GM20431 (cell line): ENCODE measurements around the gene TM4SF4.

ENCODE experiments used
- in situ Hi-C: fragments of 300-500 bp; cut with MseI, MboI; formaldehyde crosslinking; loops from one replicate; pipeline ENCODE4 v1.15.0; 2020; ENCODE audit warnings: low sequenced_read_pairs; ENCODE audit not compliant: unreplicated experiment

The TM4SF4 gene

GRCh38 chr3:149453140-149453805 lies 21.2 kb upstream of the TM4SF4 start:
- in situ Hi-C loops, result loop anchor here (25.0 kb wide), 1 partner anchor 341 kb away; no protein-coding TSS in a partner anchor

GRCh38 chr3:149454746-149455145 lies 19.8 kb upstream of the TM4SF4 start:
- in situ Hi-C loops, result loop anchor here (25.0 kb wide), 1 partner anchor 342 kb away; no protein-coding TSS in a partner anchor

GRCh38 chr3:149455366-149455765 lies 19.1 kb upstream of the TM4SF4 start:
- in situ Hi-C loops, result loop anchor here (25.0 kb wide), 1 partner anchor 343 kb away; no protein-coding TSS in a partner anchor

- in situ Hi-C loops, result loop anchor here (25.0 kb wide), 1 partner anchor 344 kb away; no protein-coding TSS in a partner anchor
Measured at GRCh38 chr3:149455989-149456388, 18.5 kb upstream of the TM4SF4 start.

GRCh38 chr3:149459491-149460059 lies 14.9 kb upstream of the TM4SF4 start:
- in situ Hi-C loops, result loop anchor here (25.0 kb wide), 1 partner anchor 347 kb away; no protein-coding TSS in a partner anchor

- in situ Hi-C loops, result loop anchor here (25.0 kb wide), 1 partner anchor 348 kb away; no protein-coding TSS in a partner anchor
Measured at GRCh38 chr3:149460117-149460516, 14.4 kb upstream of the TM4SF4 start.

GRCh38 chr3:149462051-149462450 lies 12.4 kb upstream of the TM4SF4 start:
- in situ Hi-C loops, result loop anchor here (25.0 kb wide), 1 partner anchor 350 kb away; no protein-coding TSS in a partner anchor

- in situ Hi-C loops, result loop anchor here (25.0 kb wide), 1 partner anchor 350 kb away; no protein-coding TSS in a partner anchor
Measured at GRCh38 chr3:149462581-149463011, 11.9 kb upstream of the TM4SF4 start.

- in situ Hi-C loops, result loop anchor here (25.0 kb wide), 1 partner anchor 352 kb away; no protein-coding TSS in a partner anchor
Measured at GRCh38 chr3:149463921-149464320, 10.6 kb upstream of the TM4SF4 start.

GRCh38 chr3:149464542-149465328 lies 9.8 kb upstream of the TM4SF4 start:
- in situ Hi-C loops, result loop anchor here (25.0 kb wide), 1 partner anchor 352 kb away; no protein-coding TSS in a partner anchor

- in situ Hi-C loops, result loop anchor here (25.0 kb wide), 1 partner anchor 353 kb away; no protein-coding TSS in a partner anchor
Measured at GRCh38 chr3:149465351-149465883, 9.1 kb upstream of the TM4SF4 start.

- in situ Hi-C loops, result loop anchor here (25.0 kb wide), 1 partner anchor 354 kb away; no protein-coding TSS in a partner anchor
Measured at GRCh38 chr3:149466192-149466591, 8.3 kb upstream of the TM4SF4 start.

- in situ Hi-C loops, result loop anchor here (25.0 kb wide), 1 partner anchor 356 kb away; no protein-coding TSS in a partner anchor
Measured at GRCh38 chr3:149468504-149469212, 5.8 kb upstream of the TM4SF4 start.

GRCh38 chr3:149470381-149470780 lies 4.1 kb upstream of the TM4SF4 start:
- in situ Hi-C loops, result loop anchor here (10.0 to 25.0 kb wide), 2 partner anchors 76 to 358 kb away; no protein-coding TSS in a partner anchor

GRCh38 chr3:149472030-149472797 lies 2.3 kb upstream of the TM4SF4 start:
- in situ Hi-C loops, result loop anchor here (10.0 to 25.0 kb wide), 2 partner anchors 77 to 360 kb away; no protein-coding TSS in a partner anchor

- in situ Hi-C loops, result loop anchor here (10.0 to 25.0 kb wide), 2 partner anchors 79 to 361 kb away; no protein-coding TSS in a partner anchor
Measured at GRCh38 chr3:149473357-149474249, 894 bp upstream of the TM4SF4 start.

GRCh38 chr3:149475451-149476060 lies 1.1 kb downstream of the TM4SF4 start:
- in situ Hi-C loops, result loop anchor here (10.0 kb wide), 1 partner anchor 81 kb away; no protein-coding TSS in a partner anchor
